ENCODE data around the gene CX3CR1.
A peak's percentile ranks its signal among the peaks of the same experiment; 100 is the strongest.
"Not testable (repeated sequence)": the region's sequence is repeated elsewhere in the genome, so short reads cannot be mapped to it uniquely, and the experiment has no call there.

CX3CR1 gene

DNA sequence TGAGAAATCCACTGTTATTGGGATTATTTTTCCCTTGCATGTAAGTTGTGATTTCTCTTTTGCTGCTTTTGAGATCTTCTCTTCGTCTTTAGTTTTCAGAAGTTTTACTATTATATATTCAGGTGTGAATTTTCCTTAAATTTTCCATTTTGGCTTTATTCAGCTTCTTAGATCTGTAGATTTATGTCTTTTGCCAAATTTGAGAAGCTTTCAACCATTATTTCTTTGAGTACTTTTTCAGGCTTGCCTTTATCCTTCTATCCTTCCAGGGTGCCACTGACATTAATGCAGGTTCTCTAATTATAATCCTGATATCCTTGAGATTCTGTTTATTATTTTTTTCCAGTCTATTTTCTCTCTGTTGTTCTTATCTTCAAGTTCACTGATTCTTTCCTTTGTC lies 49.4 kb downstream of the CX3CR1 start:
- no peak overlapping the region for H3K27ac ChIP-seq (ENCODE audit: low read depth, low read length)
- peaks cover 3% of the 10 kb centered on the region; the same call in 1 of the 2 replicates for H3F3A ChIP-seq (ENCODE audit: insufficient read depth)

GRCh38 chr3:39228496-39228895 lies 51.3 kb downstream of the CX3CR1 start:
- H3K4me2 ChIP-seq (ENCODE audit: low read depth, low read length, poor library complexity, severe bottlenecking), result no peak overlapping the region
- H4K20me1 ChIP-seq (ENCODE audit: low read depth, low read length), result no peaks in the 10 kb centered on the region
- TF ChIP-seq, protein P1, sequence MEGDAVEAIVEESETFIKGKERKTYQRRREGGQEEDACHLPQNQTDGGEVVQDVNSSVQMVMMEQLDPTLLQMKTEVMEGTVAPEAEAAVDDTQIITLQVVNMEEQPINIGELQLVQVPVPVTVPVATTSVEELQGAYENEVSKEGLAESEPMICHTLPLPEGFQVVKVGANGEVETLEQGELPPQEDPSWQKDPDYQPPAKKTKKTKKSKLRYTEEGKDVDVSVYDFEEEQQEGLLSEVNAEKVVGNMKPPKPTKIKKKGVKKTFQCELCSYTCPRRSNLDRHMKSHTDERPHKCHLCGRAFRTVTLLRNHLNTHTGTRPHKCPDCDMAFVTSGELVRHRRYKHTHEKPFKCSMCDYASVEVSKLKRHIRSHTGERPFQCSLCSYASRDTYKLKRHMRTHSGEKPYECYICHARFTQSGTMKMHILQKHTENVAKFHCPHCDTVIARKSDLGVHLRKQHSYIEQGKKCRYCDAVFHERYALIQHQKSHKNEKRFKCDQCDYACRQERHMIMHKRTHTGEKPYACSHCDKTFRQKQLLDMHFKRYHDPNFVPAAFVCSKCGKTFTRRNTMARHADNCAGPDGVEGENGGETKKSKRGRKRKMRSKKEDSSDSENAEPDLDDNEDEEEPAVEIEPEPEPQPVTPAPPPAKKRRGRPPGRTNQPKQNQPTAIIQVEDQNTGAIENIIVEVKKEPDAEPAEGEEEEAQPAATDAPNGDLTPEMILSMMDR (IDR thresholded peaks at IDR 0.05; ENCODE audit: insufficient read depth, low read length, poor library complexity, severe bottlenecking), result no peak
- TF ChIP-seq EZH2phosphoT487 (conservative IDR thresholded peaks at IDR 0.05; ENCODE audit: low read length), result no peak
- no peaks in the 10 kb centered on the region for H3K9me2 ChIP-seq (replicated peaks; ENCODE audit: insufficient read depth, low read length)
- no peaks in the 10 kb centered on the region for H3K9me3 ChIP-seq (ENCODE audit: insufficient read depth, low read length)
- H3F3A ChIP-seq (ENCODE audit: insufficient read depth), result peaks cover 3% of the 10 kb centered on the region; the same call in 1 of the 2 replicates
- no peak overlapping the region for H3K4me3 ChIP-seq (ENCODE audit: insufficient read depth, low read length, poor library complexity, severe bottlenecking)
- H3K79me2 ChIP-seq (ENCODE audit: insufficient read depth, low read length), result no peaks in the 10 kb centered on the region
- no peak overlapping the region for H2AFZ ChIP-seq (ENCODE audit: low read depth, low read length, severe bottlenecking)
- no peaks in the 10 kb centered on the region for H3K36me3 ChIP-seq (ENCODE audit: low read length)
- no peaks in the 10 kb centered on the region for H3K27me3 ChIP-seq (ENCODE audit: low read length)
- H3K27ac ChIP-seq (ENCODE audit: low read depth, low read length), result no peak overlapping the region
- H3K9ac ChIP-seq (ENCODE audit: low read length), result no peak overlapping the region

More for the DNA sequence above, 49.4 kb downstream of the CX3CR1 start:
- Histone ChIP-seq H4K20me1 (ENCODE audit: low read depth, low read length) (no peaks in the 10 kb centered on the region), H3K9ac (ENCODE audit: low read length) (no peak overlapping the region), H3K79me2 (ENCODE audit: insufficient read depth, low read length) (no peaks in the 10 kb centered on the region), H3K9me2 (replicated peaks; ENCODE audit: insufficient read depth, low read length) (no peaks in the 10 kb centered on the region), H3K4me3 (ENCODE audit: insufficient read depth, low read length, poor library complexity, severe bottlenecking) (no peak overlapping the region), H3K36me3 (ENCODE audit: low read length) (no peaks in the 10 kb centered on the region), H3K27me3 (ENCODE audit: low read length) (no peaks in the 10 kb centered on the region), H2AFZ (ENCODE audit: low read depth, low read length, severe bottlenecking) (no peak overlapping the region), H3K9me3 (ENCODE audit: insufficient read depth, low read length) (no peaks in the 10 kb centered on the region), H3K4me2 (ENCODE audit: low read depth, low read length, poor library complexity, severe bottlenecking) (no peak overlapping the region)
- TF ChIP-seq, protein P1 (IDR thresholded peaks at IDR 0.05; ENCODE audit: insufficient read depth, low read length, poor library complexity, severe bottlenecking), result no peak
- TF ChIP-seq EZH2phosphoT487 (conservative IDR thresholded peaks at IDR 0.05; ENCODE audit: low read length), result no peak

- H2AFZ ChIP-seq (ENCODE audit: low read depth, low read length, severe bottlenecking); H3F3A ChIP-seq (ENCODE audit: insufficient read depth); H3K4me3 ChIP-seq (ENCODE audit: insufficient read depth, low read length, poor library complexity, severe bottlenecking); H3K9ac ChIP-seq (ENCODE audit: low read length); H3K36me3 ChIP-seq (ENCODE audit: low read length); H3K27ac ChIP-seq (ENCODE audit: low read depth, low read length); H3K9me2 ChIP-seq (replicated peaks; ENCODE audit: insufficient read depth, low read length); H3K9me3 ChIP-seq (ENCODE audit: insufficient read depth, low read length); H3K4me2 ChIP-seq (ENCODE audit: low read depth, low read length, poor library complexity, severe bottlenecking); H3K27me3 ChIP-seq (ENCODE audit: low read length); H4K20me1 ChIP-seq (ENCODE audit: low read depth, low read length); H3K79me2 ChIP-seq (ENCODE audit: insufficient read depth, low read length): not testable (repeated sequence)
Observed at GRCh38 chr3:39227596-39227995, 52.2 kb downstream of the CX3CR1 start.

- Histone ChIP-seq H2AFZ (ENCODE audit: low read depth, low read length, severe bottlenecking) (no peak overlapping the region), H3K4me3 (ENCODE audit: insufficient read depth, low read length, poor library complexity, severe bottlenecking) (no peak overlapping the region), H3K27ac (ENCODE audit: low read depth, low read length) (no peak overlapping the region), H3F3A (ENCODE audit: insufficient read depth) (peaks cover 3% of the 10 kb centered on the region; the same call in 1 of the 2 replicates), H3K4me2 (ENCODE audit: low read depth, low read length, poor library complexity, severe bottlenecking) (peak overlapping the region; percentile 13), H3K36me3 (ENCODE audit: low read length) (no peaks in the 10 kb centered on the region), H3K27me3 (ENCODE audit: low read length) (no peaks in the 10 kb centered on the region), H3K79me2 (ENCODE audit: insufficient read depth, low read length) (no peaks in the 10 kb centered on the region), H4K20me1 (ENCODE audit: low read depth, low read length) (no peaks in the 10 kb centered on the region), H3K9me3 (ENCODE audit: insufficient read depth, low read length) (no peaks in the 10 kb centered on the region), H3K9ac (ENCODE audit: low read length) (no peak overlapping the region), H3K9me2 (replicated peaks; ENCODE audit: insufficient read depth, low read length) (no peaks in the 10 kb centered on the region)
- no peak for TF ChIP-seq EZH2phosphoT487 (conservative IDR thresholded peaks at IDR 0.05; ENCODE audit: low read length)
- TF ChIP-seq, protein P1 (IDR thresholded peaks at IDR 0.05; ENCODE audit: insufficient read depth, low read length, poor library complexity, severe bottlenecking), result no peak
Observed at GRCh38 chr3:39226106-39226741, 53.6 kb downstream of the CX3CR1 start.

Data from SU-DHL-6 (cell line).